IMR-90 (cell line): ENCODE measurements around the gene MEIS2. TPM values are rescaled to one million over a fixed set of nuclear protein-coding genes. Genes with fewer than 3 reads are reported as not detected.

ENCODE experiments used
- ATAC-seq: fragments of 200-7000 bp; cut with Tn5 transposase; 2 replicates; pipeline ENCODE4 v1.9.1; 2020; ENCODE audit warnings: low read depth, mild to moderate bottlenecking, moderate library complexity
- BruUV-seq: library from RNA; stranded (reverse); fragments of 400-500 nt; replicated peaks from 2 replicates; lab custom pipeline; 2021; lab: Mats Ljungman, UMichigan
- CTCF ChIA-PET: fragments of 300-600 bp; formaldehyde crosslinking; extraction: SDS; loops from one replicate; lab custom pipeline; 2021; ENCODE audit warnings: antibody characterized with exemption; lab: Yijun Ruan, JAX
- POLR2A ChIA-PET: fragments of 300-600 bp; sonication (Branson Sonifier 250); formaldehyde crosslinking; loops from one replicate; lab custom pipeline; 2022; ENCODE audit warnings: antibody characterized with exemption; ENCODE audit not compliant: unreplicated experiment; lab: Charles Lee
- DNase-seq: peaks from one replicate; pipeline ENCODE4 v3.0.0; 2013
- H2AFZ ChIP-seq: replicated peaks from 2 replicates; pipeline ENCODE3; 2013; ENCODE audit warnings: low read length, mild to moderate bottlenecking; ENCODE audit not compliant: poor library complexity
- H2AK5ac ChIP-seq: 2 replicates; pipeline ENCODE4 v1.6.1; 2013; ENCODE audit warnings: low read depth, low read length, inconsistent platforms
- H2AK9ac ChIP-seq: replicated peaks from 2 replicates; pipeline ENCODE3; 2013; ENCODE audit warnings: mild to moderate bottlenecking, low read depth, low read length, moderate library complexity; ENCODE audit not compliant: poor library complexity
- H2BK120ac ChIP-seq: 2 replicates; pipeline ENCODE4 v1.6.1; 2013; ENCODE audit warnings: low read depth, low read length, inconsistent platforms
- H2BK15ac ChIP-seq: 3 replicates; pipeline ENCODE4 v1.6.1; 2013; ENCODE audit warnings: low read depth, low read length, inconsistent platforms
- H2BK20ac ChIP-seq: 2 replicates; pipeline ENCODE4 v1.6.1; 2013; ENCODE audit warnings: low read depth, mild to moderate bottlenecking, inconsistent platforms, low read length, moderate library complexity
- H2BK5ac ChIP-seq: 2 replicates; pipeline ENCODE4 v1.6.1; 2013; ENCODE audit warnings: mild to moderate bottlenecking, low read depth, low read length, inconsistent platforms; ENCODE audit not compliant: poor library complexity, severe bottlenecking
- H3K14ac ChIP-seq: replicated peaks from 2 replicates; pipeline ENCODE4 v1.6.1; 2013; ENCODE audit warnings: low read depth, low read length, inconsistent platforms
- H3K18ac ChIP-seq: 2 replicates; pipeline ENCODE4 v1.6.1; 2013; ENCODE audit warnings: low read depth, low read length, control low read depth
- H3K23ac ChIP-seq: 2 replicates; pipeline ENCODE4 v1.6.1; 2013; ENCODE audit warnings: low read depth, low read length, inconsistent platforms
- H3K27ac ChIP-seq: 2 replicates; pipeline ENCODE4 v1.5.1; 2013; ENCODE audit warnings: mild to moderate bottlenecking, control low read depth, low read length; ENCODE audit not compliant: insufficient read depth
- H3K27me3 ChIP-seq: 2 replicates; pipeline ENCODE4 v1.6.1; 2013; ENCODE audit warnings: low read length; ENCODE audit not compliant: control insufficient read depth, insufficient read depth
- H3K36me3 ChIP-seq: 2 replicates; pipeline ENCODE4 v1.6.1; 2013; ENCODE audit warnings: low read length, mixed read lengths; ENCODE audit not compliant: control insufficient read depth, insufficient read depth
- H3K4ac ChIP-seq: 2 replicates; pipeline ENCODE4 v1.6.1; 2013; ENCODE audit warnings: low read depth, low read length, inconsistent platforms
- H3K4me1 ChIP-seq: 2 replicates; pipeline ENCODE4 v1.6.1; 2013; ENCODE audit warnings: low read length, mixed read lengths; ENCODE audit not compliant: control insufficient read depth, insufficient read depth
- H3K4me2 ChIP-seq: 2 replicates; pipeline ENCODE4 v1.6.1; 2013; ENCODE audit warnings: low read depth, mild to moderate bottlenecking, control low read depth, low read length, moderate library complexity
- H3K4me3 ChIP-seq: 2 replicates; pipeline ENCODE4 v1.5.1; 2013; ENCODE audit warnings: low read depth, mild to moderate bottlenecking, control low read depth, low read length, moderate library complexity; ENCODE audit not compliant: insufficient read depth
- H3K56ac ChIP-seq: 2 replicates; pipeline ENCODE4 v1.6.1; 2013; ENCODE audit warnings: low read length, inconsistent platforms; ENCODE audit not compliant: insufficient read depth; ENCODE audit errors: extremely low read depth
- H3K79me1 ChIP-seq, 2 experiments: 2 replicates each; pipeline ENCODE4 v1.6.1; 2013; ENCODE audit warnings: low read length in 2 of 2, inconsistent platforms in 1 of 2, low read depth in 1 of 2
- H3K9ac ChIP-seq: 2 replicates; pipeline ENCODE4 v1.6.1; 2013; ENCODE audit warnings: low read depth, low read length, control low read depth
- H3K9me1 ChIP-seq: 2 replicates; pipeline ENCODE4 v1.6.1; 2013; ENCODE audit warnings: low read length, inconsistent platforms; ENCODE audit not compliant: insufficient read depth
- H3K9me3 ChIP-seq: 2 replicates; pipeline ENCODE4 v1.6.1; 2013; ENCODE audit warnings: low read length; ENCODE audit not compliant: control insufficient read depth, insufficient read depth
- H4K20me1 ChIP-seq: 2 replicates; pipeline ENCODE4 v1.6.1; 2013; ENCODE audit warnings: low read length, inconsistent platforms; ENCODE audit not compliant: insufficient read depth
- H4K5ac ChIP-seq: 2 replicates; pipeline ENCODE4 v1.6.1; 2013; ENCODE audit warnings: mild to moderate bottlenecking, low read depth, low read length, control low read depth
- H4K8ac ChIP-seq, 2 experiments: 2 replicates each; pipeline ENCODE4 v1.6.1; 2013; ENCODE audit warnings: low read depth in 2 of 2, low read length in 2 of 2, control low read depth in 1 of 2, inconsistent platforms in 1 of 2
- H4K91ac ChIP-seq: 2 replicates; pipeline ENCODE4 v1.6.1; 2013; ENCODE audit warnings: low read depth, low read length, inconsistent platforms; ENCODE audit not compliant: insufficient read depth
- BHLHE40 ChIP-seq: fragments of 150-350 bp; IDR thresholded peaks from 2 replicates; pipeline ENCODE4 v1.6.1; 2016; ENCODE audit warnings: mild to moderate bottlenecking, low read depth, low read length
- CEBPB ChIP-seq: IDR thresholded peaks from 2 replicates; pipeline ENCODE4 v1.6.1; 2012; ENCODE audit warnings: low read depth, low read length, improper control_type of control experiment
- CHD1 ChIP-seq: IDR thresholded peaks from 2 replicates; pipeline ENCODE4 v1.6.1; 2012; ENCODE audit warnings: low read depth, low read length, improper control_type of control experiment
- CTCF ChIP-seq: conservative IDR thresholded peaks from 2 replicates; pipeline ENCODE4 v1.5.1; 2012; ENCODE audit warnings: mild to moderate bottlenecking, low read depth, low read length, improper control_type of control experiment
- ELK1 ChIP-seq: fragments of 150-350 bp; IDR thresholded peaks from 2 replicates; pipeline ENCODE4 v1.6.1; 2016; ENCODE audit warnings: low read depth, mild to moderate bottlenecking, low read length, moderate library complexity, borderline replicate concordance
- FOS ChIP-seq: fragments of 150-350 bp; IDR thresholded peaks from 2 replicates; pipeline ENCODE4 v1.6.1; 2016; ENCODE audit warnings: low read depth, low read length
- MAFK ChIP-seq: IDR thresholded peaks from 2 replicates; pipeline ENCODE4 v1.6.1; 2012; ENCODE audit warnings: low read depth, low read length, improper control_type of control experiment
- MAZ ChIP-seq: IDR thresholded peaks from 2 replicates; pipeline ENCODE4 v1.6.1; 2012; ENCODE audit warnings: low read depth, mild to moderate bottlenecking, low read length, improper control_type of control experiment, moderate library complexity, borderline replicate concordance
- MXI1 ChIP-seq: IDR thresholded peaks from 2 replicates; pipeline ENCODE4 v1.6.1; 2012; ENCODE audit warnings: low read depth, mild to moderate bottlenecking, low read length, moderate library complexity, borderline replicate concordance
- NFE2L2 ChIP-seq: fragments of 150-350 bp; IDR thresholded peaks from 2 replicates; pipeline ENCODE4 v1.6.1; 2016; ENCODE audit warnings: low read depth, mild to moderate bottlenecking, low read length
- POLR2A ChIP-seq: IDR thresholded peaks from 2 replicates; pipeline ENCODE4 v1.6.1; 2012; ENCODE audit warnings: mild to moderate bottlenecking, low read depth, low read length
- RAD21 ChIP-seq: IDR thresholded peaks from 2 replicates; pipeline ENCODE4 v1.6.1; 2012; ENCODE audit warnings: low read length, improper control_type of control experiment
- RCOR1 ChIP-seq: IDR thresholded peaks from 2 replicates; pipeline ENCODE4 v1.6.1; 2012; ENCODE audit warnings: mild to moderate bottlenecking, low read length, improper control_type of control experiment; ENCODE audit not compliant: insufficient replicate concordance
- RFX5 ChIP-seq: IDR thresholded peaks from 2 replicates; pipeline ENCODE4 v1.8.0; 2012; ENCODE audit warnings: low read depth, mild to moderate bottlenecking, low read length, moderate library complexity
- SMC3 ChIP-seq: fragments of 150-350 bp; IDR thresholded peaks from 2 replicates; pipeline ENCODE4 v1.6.1; 2016; ENCODE audit warnings: low read depth, mild to moderate bottlenecking, antibody characterized with exemption, low read length, moderate library complexity
- USF2 ChIP-seq: fragments of 150-350 bp; IDR thresholded peaks from 2 replicates; pipeline ENCODE4 v1.6.1; 2017; ENCODE audit warnings: mild to moderate bottlenecking, antibody characterized with exemption, low read length, low read depth
- WGBS, 2 experiments: methylation state at CpG; one replicate each; pipeline versions ENCODE4 v1.1.5 to v1.1.7; 2013; ENCODE audit warnings: missing lambda C conversion rate in 2 of 2; ENCODE audit not compliant: insufficient read length in 1 of 2; ENCODE audit errors: extremely low coverage in 2 of 2; 5-methylcytosine and 5-hydroxymethylcytosine counted together
- dilution Hi-C: fragments of 300-500 bp; cut with HindIII; formaldehyde crosslinking; loops from one replicate; pipeline ENCODE4 v1.14.3; 2018; ENCODE audit warnings: low sequenced_read_pairs; ENCODE audit not compliant: unreplicated experiment
- in situ Hi-C: fragments of 300-500 bp; cut with MboI; formaldehyde crosslinking; loops from 3 replicates; pipeline ENCODE4 v1.14.3; 2019; ENCODE audit warnings: low sequenced_read_pairs, inconsistent platforms, mixed read lengths
- intact Hi-C: fragments of 100-400 bp; cut with micrococcal nuclease; formaldehyde crosslinking; loops from 2 replicates; pipeline ENCODE4 v1.10.0; 2022
- polyA plus RNA-seq, 3 experiments: library from polyadenylated mRNA; depleted of rRNA; stranded (reverse); fragments of >200 nt; gene quantifications; 2 replicates each; pipeline ENCODE4 v1.2.3, GENCODE V29; 2012; ENCODE audit warnings: low replicate concordance in 1 of 3
- total RNA-seq: library from RNA; depleted of rRNA; stranded (reverse); fragments of >200 nt; gene quantifications from 2 replicates; pipeline ENCODE4 v1.2.3, GENCODE V29; 2012

The MEIS2 gene
- total and polyA plus RNA-seq, 2 of the 4 experiments (the other 2 are of a cell fraction): 70.1 to 71.3 TPM

- H4K20me1 ChIP-seq: no peaks in the 10 kb centered on the region
- dilution Hi-C loops: no loop called here
- no peak overlapping the region for H3K23ac ChIP-seq
- H2BK120ac ChIP-seq: no peak overlapping the region
- H2AK9ac ChIP-seq: no peak overlapping the region
- no peak overlapping the region for H3K9ac ChIP-seq
- POLR2A ChIA-PET: no interaction called here
- no peak overlapping the region for H4K91ac ChIP-seq
- no peak overlapping the region for H3K14ac ChIP-seq
- no peak overlapping the region for H2BK15ac ChIP-seq
- peaks cover 3% of the 10 kb centered on the region for H3K36me3 ChIP-seq
- no peaks in the 10 kb centered on the region for H3K4me1 ChIP-seq
- WGBS, 2 experiments: no CpG with 5 or more reads among the region's 3 CpGs
- H2BK20ac ChIP-seq: no peak overlapping the region
- ATAC-seq: no peak
- CTCF ChIA-PET: no interaction called here
- no peaks in the 10 kb centered on the region for H3K27me3 ChIP-seq
- no peak overlapping the region for H2BK5ac ChIP-seq
- H4K8ac ChIP-seq: no peak overlapping the region
- peaks cover 3 to 9% of the 10 kb centered on the region in 2 experiments; a peak in 2 of 4 replicates for H3K79me1 ChIP-seq
- no peak for DNase-seq
- no peak overlapping the region for H2AFZ ChIP-seq
- no peak for TF ChIP-seq MXI1
- TF ChIP-seq CHD1: no peak
- TF ChIP-seq USF2: no peak
- no peak for TF ChIP-seq FOS
- no peak for TF ChIP-seq MAZ
- TF ChIP-seq NFE2L2: no peak
- no peak for TF ChIP-seq BHLHE40
- TF ChIP-seq MAFK: no peak
- no peak for TF ChIP-seq RAD21
- TF ChIP-seq RFX5: no peak
- TF ChIP-seq POLR2A: no peak
- TF ChIP-seq CTCF: no peak
- TF ChIP-seq CEBPB: no peak
- no peak for TF ChIP-seq SMC3
- no peak for TF ChIP-seq RCOR1
- no peak for TF ChIP-seq ELK1
- H3K4me2 ChIP-seq: no peak overlapping the region
- no TSS peak for BruUV-seq
- in situ Hi-C loops: no loop called here
- H3K4ac ChIP-seq: no peak overlapping the region
- H3K4me3 ChIP-seq: no peak overlapping the region
- H3K18ac ChIP-seq: no peak overlapping the region
- intact Hi-C loops: no loop called here
- H3K56ac ChIP-seq: no peak overlapping the region
- H2AK5ac ChIP-seq: no peak overlapping the region
- H3K9me1 ChIP-seq: peaks cover 2% of the 10 kb centered on the region; the same call in 1 of the 2 replicates
- H3K9me3 ChIP-seq: no peaks in the 10 kb centered on the region
- no peak overlapping the region for H4K5ac ChIP-seq
- no peak overlapping the region for H3K27ac ChIP-seq
Measured at GRCh38 chr15:36931434-36931833, 168.9 kb downstream of the MEIS2 start.
